ENCODE measurements around the gene ASTN2. TPM values are rescaled to one million over a fixed set of nuclear protein-coding genes. Genes with fewer than 3 reads are reported as not detected.

The ASTN2 gene
- total and polyA plus RNA-seq, 7 experiments from 2014 or later, result 2.2 to 5.3 (median 4.0) TPM

GRCh38 chr9:116390303-116391228 lies 1024.3 kb downstream of the ASTN2 start:
- Histone ChIP-seq H3K36me3 (ENCODE audit: control insufficient read depth in 2 of 3, insufficient read depth in 3 of 3, low read length in 3 of 3) (no peaks in the 10 kb centered on the region), H3K27ac (ENCODE audit: low read depth, low read length) (no peak overlapping the region), H3K9me3 (ENCODE audit: control insufficient read depth in 2 of 3, low read length in 3 of 3) (no peaks in the 10 kb centered on the region), H3K4me3 (ENCODE audit: low read length) (no peak overlapping the region), H3K27me3 (ENCODE audit: control insufficient read depth in 2 of 2, insufficient read depth in 2 of 2, low read length in 2 of 2) (no peaks in the 10 kb centered on the region), H3K4me1 (ENCODE audit: control insufficient read depth in 2 of 2, insufficient read depth in 2 of 2, low read length in 2 of 2) (no peaks in the 10 kb centered on the region)
- no peak overlapping the region for H3K4me3 Mint-ChIP-seq
- ChIA-PET POLR2A (no interaction called here), CTCF (no interaction called here)
- H3K27ac Mint-ChIP-seq, result no peak overlapping the region
- H3K27me3 Mint-ChIP-seq, result no peaks in the 10 kb centered on the region
- H3K9me3 Mint-ChIP-seq, result peaks cover 0 to 2% (median 0%) of the 10 kb centered on the region in 11 donors
- no peak for ATAC-seq
- no peak for DNase-seq
- no peaks in the 10 kb centered on the region for H3K4me1 Mint-ChIP-seq
- H3K36me3 Mint-ChIP-seq, result peaks cover 0 to 31% (median 12%) of the 10 kb centered on the region in 5 donors
- intact Hi-C loops (cut with micrococcal nuclease), result no loop called here

- POLR2A ChIA-PET, result no interaction called here
- H3K4me1 Mint-ChIP-seq, result no peaks in the 10 kb centered on the region
- no peaks in the 10 kb centered on the region for H3K4me1 ChIP-seq (ENCODE audit: control insufficient read depth in 2 of 2, insufficient read depth in 2 of 2, low read length in 2 of 2)
Measured at GRCh38 chr9:116389541-116390302, 1025.1 kb downstream of the ASTN2 start.

GRCh38 chr9:116387934-116388698 lies 1026.7 kb downstream of the ASTN2 start:
- Mint-ChIP-seq H3K27me3 (no peaks in the 10 kb centered on the region), H3K9me3 (peaks cover 0 to 2% (median 0%) of the 10 kb centered on the region in 11 donors), H3K4me3 (no peak overlapping the region), H3K4me1 (no peaks in the 10 kb centered on the region), H3K27ac (no peak overlapping the region), H3K36me3 (peaks cover 0 to 22% (median 5%) of the 10 kb centered on the region in 5 donors)
- H3K27me3 ChIP-seq (ENCODE audit: control insufficient read depth in 2 of 2, insufficient read depth in 2 of 2, low read length in 2 of 2), result no peaks in the 10 kb centered on the region
- ChIA-PET POLR2A (no interaction called here), CTCF (no interaction called here)
- no peaks in the 10 kb centered on the region for H3K36me3 ChIP-seq (ENCODE audit: control insufficient read depth in 2 of 3, insufficient read depth in 3 of 3, low read length in 3 of 3)
- DNase-seq, result no peak
- no peak for ATAC-seq
- no peak overlapping the region for H3K4me3 ChIP-seq (ENCODE audit: low read length)
- no peak overlapping the region for H3K27ac ChIP-seq (ENCODE audit: low read depth, low read length)
- no peaks in the 10 kb centered on the region for H3K4me1 ChIP-seq (ENCODE audit: control insufficient read depth in 2 of 2, insufficient read depth in 2 of 2, low read length in 2 of 2)
- intact Hi-C loops (cut with micrococcal nuclease), result no loop called here
- no peaks in the 10 kb centered on the region for H3K9me3 ChIP-seq (ENCODE audit: control insufficient read depth in 2 of 3, low read length in 3 of 3)

More at GRCh38 chr9:116389541-116390302, 1025.1 kb downstream of the ASTN2 start:
- CTCF ChIA-PET, result no interaction called here
- Mint-ChIP-seq H3K27me3 (no peaks in the 10 kb centered on the region), H3K36me3 (peaks cover 0 to 31% (median 12%) of the 10 kb centered on the region in 5 donors), H3K27ac (no peak overlapping the region), H3K4me3 (no peak overlapping the region), H3K9me3 (peaks cover 0 to 2% (median 0%) of the 10 kb centered on the region in 11 donors)
- DNase-seq (no peak), ATAC-seq (no peak)
- H3K9me3 ChIP-seq (ENCODE audit: control insufficient read depth in 2 of 3, low read length in 3 of 3), result no peaks in the 10 kb centered on the region
- H3K27ac ChIP-seq (ENCODE audit: low read depth, low read length), result no peak overlapping the region
- H3K27me3 ChIP-seq (ENCODE audit: control insufficient read depth in 2 of 2, insufficient read depth in 2 of 2, low read length in 2 of 2), result no peaks in the 10 kb centered on the region
- no peaks in the 10 kb centered on the region for H3K36me3 ChIP-seq (ENCODE audit: control insufficient read depth in 2 of 3, insufficient read depth in 3 of 3, low read length in 3 of 3)
- H3K4me3 ChIP-seq (ENCODE audit: low read length), result no peak overlapping the region
- intact Hi-C loops (cut with micrococcal nuclease), result no loop called here

GRCh38 chr9:116383936-116384335 lies 1030.9 kb downstream of the ASTN2 start:
- Mint-ChIP-seq H3K4me3 (no peak overlapping the region), H3K27ac (no peak overlapping the region), H3K9me3 (no peaks in the 10 kb centered on the region), H3K36me3 (peaks cover 0 to 8% (median 5%) of the 10 kb centered on the region in 5 donors), H3K4me1 (peaks cover 0 to 1% (median 0%) of the 10 kb centered on the region in 7 donors), H3K27me3 (no peaks in the 10 kb centered on the region)
- POLR2A ChIA-PET, result no interaction called here
- Histone ChIP-seq H3K9me3 (ENCODE audit: control insufficient read depth in 2 of 3, low read length in 3 of 3) (no peaks in the 10 kb centered on the region), H3K4me3 (ENCODE audit: low read length) (no peak overlapping the region), H3K36me3 (ENCODE audit: control insufficient read depth in 2 of 3, insufficient read depth in 3 of 3, low read length in 3 of 3) (no peaks in the 10 kb centered on the region), H3K27me3 (ENCODE audit: control insufficient read depth in 2 of 2, insufficient read depth in 2 of 2, low read length in 2 of 2) (no peaks in the 10 kb centered on the region), H3K4me1 (ENCODE audit: control insufficient read depth in 2 of 2, insufficient read depth in 2 of 2, low read length in 2 of 2) (no peaks in the 10 kb centered on the region), H3K27ac (ENCODE audit: low read depth, low read length) (no peak overlapping the region)
- ATAC-seq, result no peak
- CTCF ChIA-PET, result no interaction called here
- DNase-seq, result no peak
- intact Hi-C loops (cut with micrococcal nuclease), result no loop called here

GRCh38 chr9:116383133-116383532 lies 1031.7 kb downstream of the ASTN2 start:
- no peak overlapping the region for H3K27ac ChIP-seq (ENCODE audit: low read depth, low read length)
- Mint-ChIP-seq H3K9me3 (no peaks in the 10 kb centered on the region), H3K27me3 (no peaks in the 10 kb centered on the region), H3K4me3 (no peak overlapping the region), H3K36me3 (peaks cover 0 to 8% (median 5%) of the 10 kb centered on the region in 5 donors), H3K4me1 (peaks cover 0 to 1% (median 0%) of the 10 kb centered on the region in 7 donors), H3K27ac (no peak overlapping the region)
- ChIA-PET POLR2A (no interaction called here), CTCF (no interaction called here)
- no peak for ATAC-seq
- no peaks in the 10 kb centered on the region for H3K36me3 ChIP-seq (ENCODE audit: control insufficient read depth in 2 of 3, insufficient read depth in 3 of 3, low read length in 3 of 3)
- intact Hi-C loops (cut with micrococcal nuclease), result no loop called here
- no peak overlapping the region for H3K4me3 ChIP-seq (ENCODE audit: low read length)
- H3K27me3 ChIP-seq (ENCODE audit: control insufficient read depth in 2 of 2, insufficient read depth in 2 of 2, low read length in 2 of 2), result no peaks in the 10 kb centered on the region
- no peaks in the 10 kb centered on the region for H3K4me1 ChIP-seq (ENCODE audit: control insufficient read depth in 2 of 2, insufficient read depth in 2 of 2, low read length in 2 of 2)
- DNase-seq, result no peak
- H3K9me3 ChIP-seq (ENCODE audit: control insufficient read depth in 2 of 3, low read length in 3 of 3), result no peaks in the 10 kb centered on the region

- Mint-ChIP-seq H3K27me3 (no peaks in the 10 kb centered on the region), H3K9me3 (no peaks in the 10 kb centered on the region), H3K36me3 (peaks cover 0 to 8% (median 5%) of the 10 kb centered on the region in 5 donors), H3K4me1 (peaks cover 0 to 1% (median 0%) of the 10 kb centered on the region in 7 donors), H3K4me3 (no peak overlapping the region), H3K27ac (no peak overlapping the region)
- Histone ChIP-seq H3K36me3 (ENCODE audit: control insufficient read depth in 2 of 3, insufficient read depth in 3 of 3, low read length in 3 of 3) (no peaks in the 10 kb centered on the region), H3K4me3 (ENCODE audit: low read length) (no peak overlapping the region), H3K9me3 (ENCODE audit: control insufficient read depth in 2 of 3, low read length in 3 of 3) (no peaks in the 10 kb centered on the region), H3K27ac (ENCODE audit: low read depth, low read length) (no peak overlapping the region), H3K4me1 (ENCODE audit: control insufficient read depth in 2 of 2, insufficient read depth in 2 of 2, low read length in 2 of 2) (no peaks in the 10 kb centered on the region), H3K27me3 (ENCODE audit: control insufficient read depth in 2 of 2, insufficient read depth in 2 of 2, low read length in 2 of 2) (no peaks in the 10 kb centered on the region)
- CTCF ChIA-PET, result no interaction called here
- ATAC-seq (no peak), DNase-seq (no peak)
- intact Hi-C loops (cut with micrococcal nuclease), result no loop called here
- POLR2A ChIA-PET, result no interaction called here
Measured at GRCh38 chr9:116382053-116382452, 1032.8 kb downstream of the ASTN2 start.
